HS-27A (cell line): ENCODE results near the gene LRMDA.

Experiments used
- DNase-seq: peaks from one replicate; pipeline ENCODE4 v3.0.0-alpha.2; 2012; ENCODE audit warnings: low read depth, missing footprints

The LRMDA gene

GRCh38 chr10:75425291-75426079, 5.9 kb upstream of the LRMDA start:
- no peak for DNase-seq

- no peak for DNase-seq
These were observed 4.5 kb upstream of the LRMDA start for GRCh38 chr10:75426880-75427279.

DNA sequence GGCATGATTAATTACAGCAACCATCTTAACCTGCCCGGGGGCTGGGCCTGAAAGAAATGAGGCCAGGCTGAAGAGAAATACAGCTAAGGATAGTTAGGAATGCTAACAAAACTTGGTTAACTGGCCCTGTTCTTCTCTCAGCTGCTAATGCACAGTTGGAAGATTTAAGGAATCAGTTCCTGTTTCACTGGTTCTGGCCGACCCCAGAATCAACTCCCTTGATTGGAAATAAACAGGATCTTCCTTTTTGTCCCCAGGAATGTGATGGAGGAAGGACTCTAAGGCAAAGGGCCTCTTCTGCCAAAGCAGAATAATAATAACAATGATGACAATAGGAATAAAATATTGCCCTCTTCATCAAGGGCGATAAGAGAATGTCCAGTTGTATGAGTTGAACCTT, 3.5 kb upstream of the LRMDA start:
- DNase-seq = no peak

- no peak for DNase-seq
These were observed 2.8 kb upstream of the LRMDA start for GRCh38 chr10:75428434-75429158.

- DNase-seq = no peak
These were observed 2.1 kb upstream of the LRMDA start for GRCh38 chr10:75429159-75429827.

DNA sequence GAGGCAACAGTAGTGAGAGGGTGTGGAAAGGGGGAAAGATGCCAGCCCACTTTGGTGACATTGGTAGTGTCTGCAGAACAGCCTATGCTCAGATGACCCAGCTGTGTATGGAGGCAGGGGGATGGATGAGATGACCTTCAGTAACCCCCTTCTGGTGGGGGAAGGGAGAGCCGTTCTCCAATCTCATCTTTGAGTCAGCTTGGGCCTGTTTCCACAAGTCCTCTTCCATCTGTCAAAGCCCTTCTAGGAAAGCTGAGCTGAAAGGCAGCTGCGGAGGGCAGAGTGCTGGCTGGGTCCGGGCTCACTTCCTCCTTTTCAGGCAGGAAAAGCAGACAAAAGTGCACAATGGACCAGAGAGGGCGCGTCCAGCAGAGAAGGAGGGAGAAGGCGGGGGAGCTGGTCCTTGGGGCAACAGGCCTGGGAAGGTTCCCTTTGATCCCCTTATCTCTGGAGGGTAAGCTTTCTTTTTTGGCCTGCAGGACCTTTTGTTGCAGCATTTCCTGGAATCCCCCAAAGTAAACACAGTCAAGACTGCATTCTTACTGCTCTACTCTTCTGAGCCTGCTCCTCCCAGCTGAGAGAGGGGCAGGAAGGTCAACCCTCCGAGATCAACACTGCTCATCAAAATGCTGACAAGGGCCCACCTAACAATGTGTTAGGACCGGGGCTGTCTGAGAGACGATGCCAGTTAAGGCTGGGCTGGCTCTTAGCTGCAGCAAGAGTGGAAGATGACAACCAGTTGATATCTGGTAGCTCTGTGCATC, 1.2 kb upstream of the LRMDA start:
- DNase-seq = no peak

DNA sequence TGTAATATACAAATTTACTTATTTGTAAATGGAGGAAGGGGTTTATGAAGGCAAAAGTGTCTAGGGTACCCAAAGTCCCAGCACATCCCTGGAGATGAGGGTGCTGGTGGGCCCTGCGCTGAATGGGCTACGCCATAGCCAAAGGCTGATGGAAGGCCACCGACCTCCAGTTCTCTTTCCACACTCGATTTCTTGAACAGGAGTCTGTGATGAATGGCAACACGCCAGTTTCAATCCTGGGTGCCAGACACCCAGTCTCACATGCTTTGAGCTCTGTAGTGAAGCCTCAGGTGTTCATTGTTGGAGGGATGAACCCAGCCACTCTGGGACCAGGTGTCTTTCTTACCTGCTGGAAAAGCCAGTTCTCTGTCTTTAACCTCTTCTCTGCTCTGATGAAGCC, 752 bp downstream of the LRMDA start:
- no peak for DNase-seq

- no peak for DNase-seq
These were observed 1.3 kb downstream of the LRMDA start for GRCh38 chr10:75432763-75433162.

GRCh38 chr10:75433216-75433615, 1.8 kb downstream of the LRMDA start:
- DNase-seq = no peak

- no peak for DNase-seq
These were observed 2.9 kb downstream of the LRMDA start for GRCh38 chr10:75434291-75434690.

GRCh38 chr10:75435291-75435690, 3.9 kb downstream of the LRMDA start:
- no peak for DNase-seq

- DNase-seq = no peak
These were observed 5.5 kb downstream of the LRMDA start for GRCh38 chr10:75436896-75437295.

- DNase-seq = no peak
These were observed 6.3 kb downstream of the LRMDA start for GRCh38 chr10:75437693-75438092.

DNA sequence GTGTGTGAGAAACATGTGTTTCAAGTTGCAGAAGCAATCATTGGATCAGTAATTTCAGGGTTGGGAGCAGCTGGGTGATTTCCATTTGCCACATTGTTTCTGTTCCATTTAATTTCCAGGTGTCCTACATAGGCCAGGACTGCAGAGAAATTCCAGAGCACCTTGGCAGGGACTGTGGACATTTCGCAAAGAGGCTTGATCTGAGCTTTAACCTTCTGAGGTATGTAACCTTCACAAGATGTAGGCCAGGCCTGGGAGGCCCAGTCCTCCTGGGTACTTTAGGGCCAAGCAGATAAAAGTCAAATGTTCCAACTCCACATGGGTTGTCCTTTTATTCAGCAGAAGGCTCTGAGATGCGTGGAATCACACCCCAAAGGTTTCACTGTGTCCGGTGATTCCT, 6.9 kb downstream of the LRMDA start:
- no peak for DNase-seq

DNA sequence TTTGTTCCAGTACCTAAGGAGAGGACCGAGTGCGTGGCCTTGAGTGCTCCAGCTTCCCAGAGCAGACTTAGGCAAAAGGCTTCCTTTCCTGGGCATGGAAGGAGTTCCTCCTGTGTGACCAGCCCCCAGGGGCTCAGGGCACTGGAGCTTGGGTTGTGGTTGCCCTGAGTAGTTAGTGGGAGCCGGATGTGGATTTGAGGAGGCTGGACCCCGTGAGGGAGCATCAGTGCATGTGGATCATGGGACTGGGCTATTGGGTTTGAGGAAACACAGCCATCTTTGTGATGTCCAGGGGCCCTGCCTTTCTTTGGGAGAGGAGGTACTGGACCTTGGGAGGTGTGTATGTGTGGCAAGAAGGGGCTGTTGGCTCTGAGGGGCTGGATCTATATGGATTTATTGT, 8.4 kb downstream of the LRMDA start:
- no peak for DNase-seq

- DNase-seq = no peak
These were observed 8.9 kb downstream of the LRMDA start for GRCh38 chr10:75440271-75440793.

- no peak for DNase-seq
These were observed 9.8 kb downstream of the LRMDA start for GRCh38 chr10:75441196-75441595.

- no peak for DNase-seq
These were observed 10.3 kb downstream of the LRMDA start for GRCh38 chr10:75441682-75442081.

- no peak for DNase-seq
These were observed 11.9 kb downstream of the LRMDA start for GRCh38 chr10:75443362-75443761.

DNA sequence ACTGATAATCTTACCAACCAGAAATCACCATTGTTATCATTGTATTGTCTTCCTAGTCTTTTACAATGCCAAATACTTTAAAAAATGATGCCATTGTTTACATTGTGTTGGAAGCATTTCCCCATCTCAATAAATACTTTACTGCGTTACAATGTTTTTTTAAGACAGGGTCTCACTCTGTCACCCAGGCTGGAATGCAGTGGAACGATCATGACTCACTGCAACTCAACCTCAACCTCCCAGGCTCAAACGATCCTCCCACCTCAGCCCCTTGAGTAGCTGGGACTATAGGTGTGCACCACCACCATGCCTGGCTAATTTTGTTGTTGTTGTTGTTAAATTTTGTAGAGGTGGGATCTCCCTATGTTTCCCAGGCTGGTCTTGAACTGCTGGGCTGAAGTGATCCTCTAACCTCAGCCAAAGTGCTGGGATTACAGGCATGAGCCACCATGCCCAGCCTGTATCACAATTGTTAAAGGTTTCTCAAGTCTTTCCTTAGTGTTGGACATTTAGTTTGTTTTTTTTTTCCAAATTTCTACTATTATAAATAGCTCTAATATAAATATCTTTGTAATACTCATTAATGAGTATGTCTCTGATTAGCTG, 13.5 kb downstream of the LRMDA start:
- no peak for DNase-seq

GRCh38 chr10:75446508-75446907, 15.1 kb downstream of the LRMDA start:
- DNase-seq = no peak

DNA sequence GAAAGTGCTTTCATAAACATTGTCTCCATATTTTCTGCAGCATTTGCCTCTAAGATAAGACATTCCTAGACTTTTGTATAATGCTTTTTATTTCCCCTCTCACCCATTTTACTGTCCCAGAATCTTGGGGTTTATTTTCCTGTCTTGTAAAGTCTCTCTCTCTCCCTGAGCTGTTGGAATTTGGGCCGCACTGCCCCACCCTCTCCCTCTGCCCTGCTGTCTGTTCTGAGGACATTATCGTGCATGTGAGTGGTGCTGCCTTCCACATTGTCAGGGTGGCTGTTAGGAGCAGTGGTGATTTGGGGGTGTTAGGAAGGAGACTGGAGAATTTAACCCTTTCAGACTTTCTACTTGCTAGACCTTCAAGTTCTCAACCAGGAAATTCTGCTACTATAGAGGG, 16.7 kb downstream of the LRMDA start:
- DNase-seq = no peak
